ENCODE results near the gene IMPG1.

DNA sequence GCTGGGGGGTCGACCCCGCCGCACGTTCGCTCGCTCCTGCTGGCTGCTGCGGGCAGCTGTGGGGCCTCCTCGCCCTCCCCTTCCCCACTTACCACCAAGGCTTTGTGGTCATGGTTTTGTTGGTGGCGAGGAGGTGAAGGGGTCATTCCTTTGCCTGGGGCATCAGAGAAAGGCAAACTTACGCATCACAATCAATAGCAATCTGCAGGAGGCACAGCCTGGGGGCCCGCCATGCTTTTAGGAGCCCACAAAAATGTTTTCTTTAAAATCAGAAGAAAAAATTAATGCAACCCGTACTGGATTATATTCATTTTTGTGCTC is 137.0 kb downstream of the IMPG1 start:
- TF ChIP-seq POLR2A (IDR thresholded peaks at IDR 0.05) (no peak), POLR2AphosphoS5 (IDR thresholded peaks at IDR 0.05) (no peak)
- TF ChIP-seq, protein P1, sequence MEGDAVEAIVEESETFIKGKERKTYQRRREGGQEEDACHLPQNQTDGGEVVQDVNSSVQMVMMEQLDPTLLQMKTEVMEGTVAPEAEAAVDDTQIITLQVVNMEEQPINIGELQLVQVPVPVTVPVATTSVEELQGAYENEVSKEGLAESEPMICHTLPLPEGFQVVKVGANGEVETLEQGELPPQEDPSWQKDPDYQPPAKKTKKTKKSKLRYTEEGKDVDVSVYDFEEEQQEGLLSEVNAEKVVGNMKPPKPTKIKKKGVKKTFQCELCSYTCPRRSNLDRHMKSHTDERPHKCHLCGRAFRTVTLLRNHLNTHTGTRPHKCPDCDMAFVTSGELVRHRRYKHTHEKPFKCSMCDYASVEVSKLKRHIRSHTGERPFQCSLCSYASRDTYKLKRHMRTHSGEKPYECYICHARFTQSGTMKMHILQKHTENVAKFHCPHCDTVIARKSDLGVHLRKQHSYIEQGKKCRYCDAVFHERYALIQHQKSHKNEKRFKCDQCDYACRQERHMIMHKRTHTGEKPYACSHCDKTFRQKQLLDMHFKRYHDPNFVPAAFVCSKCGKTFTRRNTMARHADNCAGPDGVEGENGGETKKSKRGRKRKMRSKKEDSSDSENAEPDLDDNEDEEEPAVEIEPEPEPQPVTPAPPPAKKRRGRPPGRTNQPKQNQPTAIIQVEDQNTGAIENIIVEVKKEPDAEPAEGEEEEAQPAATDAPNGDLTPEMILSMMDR (IDR thresholded peaks at IDR 0.05), result no peak
